ENCODE data around the gene SUMO4.

- TF ChIP-seq CTCF (IDR thresholded peaks at IDR 0.05; ENCODE audit: low read depth, low read length, missing input control) (no peak), JUND (IDR thresholded peaks at IDR 0.05) (no peak), SP1 (IDR thresholded peaks at IDR 0.05) (no peak), GABPA (IDR thresholded peaks at IDR 0.05 in 1 of 2, conservative IDR thresholded peaks at IDR 0.05 in 1 of 2) (no peak), ATF3 (IDR thresholded peaks at IDR 0.05) (no peak), YY1 (IDR thresholded peaks at IDR 0.05) (no peak)
- TF ChIP-seq, protein P1, sequence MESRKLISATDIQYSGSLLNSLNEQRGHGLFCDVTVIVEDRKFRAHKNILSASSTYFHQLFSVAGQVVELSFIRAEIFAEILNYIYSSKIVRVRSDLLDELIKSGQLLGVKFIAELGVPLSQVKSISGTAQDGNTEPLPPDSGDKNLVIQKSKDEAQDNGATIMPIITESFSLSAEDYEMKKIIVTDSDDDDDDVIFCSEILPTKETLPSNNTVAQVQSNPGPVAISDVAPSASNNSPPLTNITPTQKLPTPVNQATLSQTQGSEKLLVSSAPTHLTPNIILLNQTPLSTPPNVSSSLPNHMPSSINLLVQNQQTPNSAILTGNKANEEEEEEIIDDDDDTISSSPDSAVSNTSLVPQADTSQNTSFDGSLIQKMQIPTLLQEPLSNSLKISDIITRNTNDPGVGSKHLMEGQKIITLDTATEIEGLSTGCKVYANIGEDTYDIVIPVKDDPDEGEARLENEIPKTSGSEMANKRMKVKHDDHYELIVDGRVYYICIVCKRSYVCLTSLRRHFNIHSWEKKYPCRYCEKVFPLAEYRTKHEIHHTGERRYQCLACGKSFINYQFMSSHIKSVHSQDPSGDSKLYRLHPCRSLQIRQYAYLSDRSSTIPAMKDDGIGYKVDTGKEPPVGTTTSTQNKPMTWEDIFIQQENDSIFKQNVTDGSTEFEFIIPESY (IDR thresholded peaks at IDR 0.05), result no peak
These were observed 38.8 kb downstream of the SUMO4 start for GRCh38 chr6:149438855-149439254.
